H9 (cell line): Measurements from ENCODE around the gene RSPO3. TPM values are rescaled to one million over a fixed set of nuclear protein-coding genes. Genes with fewer than 3 reads are reported as not detected.

Experiments
- DNase-seq: peaks from one replicate; pipeline ENCODE4 v3.0.0-alpha.2; 2017
- H2AFZ ChIP-seq: one replicate; pipeline ENCODE4 v1.6.1; 2013; ENCODE audit warnings: mild to moderate bottlenecking, low read length, control low read depth, moderate library complexity
- H2AK5ac ChIP-seq: 2 replicates; pipeline ENCODE4 v1.6.1; 2013; ENCODE audit warnings: low read length, control low read depth, mixed read lengths; ENCODE audit not compliant: insufficient read length
- H2BK120ac ChIP-seq: one replicate; pipeline ENCODE4 v1.6.1; 2013; ENCODE audit warnings: low read depth, mild to moderate bottlenecking, low read length, control low read depth, inconsistent platforms; ENCODE audit not compliant: poor library complexity, severe bottlenecking
- H2BK12ac ChIP-seq: 2 replicates; pipeline ENCODE4 v1.6.1; 2013; ENCODE audit warnings: low read length, control low read depth, mixed read lengths, low read depth; ENCODE audit not compliant: insufficient read length
- H2BK15ac ChIP-seq: 2 replicates; pipeline ENCODE4 v1.6.1; 2013; ENCODE audit warnings: low read depth, low read length, control low read depth
- H2BK20ac ChIP-seq: one replicate; pipeline ENCODE4 v1.6.1; 2013; ENCODE audit warnings: low read depth, mild to moderate bottlenecking, low read length, control low read depth, inconsistent platforms; ENCODE audit not compliant: poor library complexity, severe bottlenecking
- H2BK5ac ChIP-seq: 2 replicates; pipeline ENCODE4 v1.6.1; 2013; ENCODE audit warnings: low read length, control low read depth, mixed read lengths; ENCODE audit not compliant: insufficient read length
- H3K14ac ChIP-seq: 2 replicates; pipeline ENCODE4 v1.6.1; 2013; ENCODE audit warnings: low read length, control low read depth; ENCODE audit not compliant: insufficient read depth
- H3K18ac ChIP-seq: 2 replicates; pipeline ENCODE4 v1.6.1; 2013; ENCODE audit warnings: low read depth, mild to moderate bottlenecking, mixed read lengths, low read length, control low read depth; ENCODE audit not compliant: insufficient read length
- H3K23ac ChIP-seq: 2 replicates; pipeline ENCODE4 v1.6.1; 2013; ENCODE audit warnings: low read length, control low read depth, mixed read lengths, low read depth; ENCODE audit not compliant: insufficient read length
- H3K23me2 ChIP-seq: 2 replicates; pipeline ENCODE4 v1.6.1; 2013; ENCODE audit warnings: low read depth, mild to moderate bottlenecking, mixed read lengths, low read length, control low read depth; ENCODE audit not compliant: insufficient read length, poor library complexity, severe bottlenecking
- H3K27ac ChIP-seq: 2 replicates; pipeline ENCODE4 v1.5.1; 2013; ENCODE audit warnings: low read length, control low read depth, mixed read lengths, low read depth; ENCODE audit not compliant: insufficient read length
- H3K27me3 ChIP-seq: 2 replicates; pipeline ENCODE4 v1.6.1; 2013; ENCODE audit warnings: low read length, control low read depth, inconsistent platforms; ENCODE audit not compliant: insufficient read depth
- H3K4ac ChIP-seq: 2 replicates; pipeline ENCODE4 v1.6.1; 2013; ENCODE audit warnings: low read depth, mild to moderate bottlenecking, control low read depth, inconsistent platforms, low read length, moderate library complexity
- H3K4me1 ChIP-seq: 2 replicates; pipeline ENCODE4 v1.6.1; 2013; ENCODE audit warnings: low read length, control low read depth, inconsistent platforms; ENCODE audit not compliant: insufficient read depth
- H3K4me2 ChIP-seq: 2 replicates; pipeline ENCODE4 v1.6.1; 2013; ENCODE audit warnings: low read length, control low read depth, mixed read lengths; ENCODE audit not compliant: insufficient read length, insufficient read depth
- H3K56ac ChIP-seq: 2 replicates; pipeline ENCODE4 v1.6.1; 2013; ENCODE audit warnings: low read depth, mild to moderate bottlenecking, mixed read lengths, low read length, control low read depth; ENCODE audit not compliant: insufficient read length
- H3K79me1 ChIP-seq: 2 replicates; pipeline ENCODE4 v1.6.1; 2013; ENCODE audit warnings: low read depth, mild to moderate bottlenecking, moderate library complexity, low read length, control low read depth, inconsistent platforms; ENCODE audit not compliant: insufficient read depth, poor library complexity, severe bottlenecking
- H3K79me2 ChIP-seq: 2 replicates; pipeline ENCODE4 v1.6.1; 2013; ENCODE audit warnings: low read length, control low read depth, inconsistent platforms; ENCODE audit not compliant: insufficient read depth
- H3K9ac ChIP-seq: 2 replicates; pipeline ENCODE4 v1.6.1; 2013; ENCODE audit warnings: low read length, control low read depth, mixed read lengths; ENCODE audit not compliant: insufficient read length; ENCODE audit errors: extremely low read depth
- H3K9me3 ChIP-seq: one replicate; pipeline ENCODE4 v1.6.1; 2013; ENCODE audit warnings: low read depth, low read length, inconsistent platforms; ENCODE audit not compliant: control insufficient read depth
- H3T11ph ChIP-seq: one replicate; pipeline ENCODE4 v1.6.1; 2013; ENCODE audit warnings: mild to moderate bottlenecking, low read length, control low read depth, inconsistent platforms
- H4K20me1 ChIP-seq: one replicate; pipeline ENCODE4 v1.6.1; 2013; ENCODE audit not compliant: control insufficient read depth, insufficient read length, insufficient read depth
- H4K5ac ChIP-seq: 2 replicates; pipeline ENCODE4 v1.6.1; 2013; ENCODE audit warnings: low read depth, mild to moderate bottlenecking, mixed read lengths, low read length, control low read depth; ENCODE audit not compliant: insufficient read length
- H4K8ac ChIP-seq: replicated peaks from 2 replicates; pipeline ENCODE4 v1.6.1; 2013; ENCODE audit warnings: low read length, control low read depth, mixed read lengths, low read depth; ENCODE audit not compliant: insufficient read length
- H4K91ac ChIP-seq: 2 replicates; pipeline ENCODE4 v1.6.1; 2013; ENCODE audit warnings: low read depth, mild to moderate bottlenecking, moderate library complexity, mixed read lengths, low read length, control low read depth; ENCODE audit not compliant: insufficient read length
- H3K27ac Mint-ChIP-seq, 3 experiments: 2 replicates in 2 of 3; 3 replicates in 1 of 3; pipeline ENCODE4 v1.8.0; 2020 to 2021; ENCODE audit warnings: mixed read lengths in 3 of 3, mild to moderate bottlenecking in 1 of 3, moderate library complexity in 1 of 3
- H3K27me3 Mint-ChIP-seq: 2 replicates; pipeline ENCODE4 v1.8.0; 2021; ENCODE audit warnings: low read depth, mild to moderate bottlenecking, moderate library complexity, mixed read lengths
- H3K36me3 Mint-ChIP-seq, 3 experiments: 2 replicates in 2 of 3; 3 replicates in 1 of 3; pipeline ENCODE4 v1.8.0; 2020 to 2021; ENCODE audit warnings: low read depth in 3 of 3, mixed read lengths in 3 of 3; ENCODE audit not compliant: insufficient read depth in 1 of 3
- H3K4me1 Mint-ChIP-seq, 2 experiments: 2 replicates each; pipeline ENCODE4 v1.8.0; 2020; ENCODE audit warnings: mixed read lengths in 2 of 2
- H3K4me3 Mint-ChIP-seq, 2 experiments: 2 replicates in 1 of 2; 3 replicates in 1 of 2; pipeline ENCODE4 v1.8.0; 2020 to 2021; ENCODE audit warnings: mild to moderate bottlenecking in 2 of 2, mixed read lengths in 2 of 2, moderate library complexity in 1 of 2
- H3K9me3 Mint-ChIP-seq, 2 experiments: 2 replicates in 1 of 2; 3 replicates in 1 of 2; pipeline ENCODE4 v1.8.0; 2020; ENCODE audit warnings: mild to moderate bottlenecking in 2 of 2, mixed read lengths in 2 of 2, moderate library complexity in 1 of 2
- WGBS: extraction: QIAGEN DNeasy Blood & Tissue Kit; methylation state at CpG from one replicate; pipeline ENCODE4 v1.1.7; 2013; ENCODE audit warnings: missing lambda C conversion rate, low lambda C conversion rate, mixed read lengths; ENCODE audit not compliant: insufficient read length; ENCODE audit errors: extremely low coverage; 5-methylcytosine and 5-hydroxymethylcytosine counted together
- total RNA-seq: library from RNA; stranded (reverse); gene quantifications from 2 replicates; pipeline ENCODE4 v1.2.1, GENCODE V29; 2021
- TF ChIP-seq, protein P1 (sequence below): fragments of 200-600 bp; sonication (generic); conservative IDR thresholded peaks from 3 replicates; pipeline ENCODE4 v1.8.0; 2021; ENCODE audit warnings: antibody characterized with exemption, mild to moderate bottlenecking

RSPO3 gene
- total RNA-seq, 1 experiment from 2014 or later, result not detected

DNA sequence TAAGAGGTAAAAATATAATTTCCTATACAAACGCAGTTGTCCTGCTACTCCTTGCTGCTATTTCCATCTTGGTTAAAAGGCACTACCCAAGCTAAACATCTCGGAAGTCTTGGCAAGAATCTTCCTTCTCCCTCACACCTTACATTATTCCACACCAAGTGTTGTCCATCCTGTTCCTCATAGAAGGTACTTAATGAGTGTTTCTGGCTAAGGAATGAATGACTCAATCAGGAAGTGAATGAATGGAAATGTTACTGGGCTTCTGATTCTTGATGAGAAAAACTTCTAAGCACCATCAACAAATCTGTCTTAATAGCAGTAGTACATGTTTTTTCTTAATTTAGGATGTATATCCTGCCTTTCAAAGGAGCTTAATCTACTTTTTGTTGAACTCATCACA lies 40.6 kb upstream of the RSPO3 start:
- H3K9me3 Mint-ChIP-seq, result no peaks in the 10 kb centered on the region
- Histone ChIP-seq H2BK120ac (no peak overlapping the region), H3K79me1 (no peaks in the 10 kb centered on the region), H3K18ac (no peak overlapping the region), H3K27ac (no peak overlapping the region), H3K56ac (no peak overlapping the region), H2BK15ac (no peak overlapping the region), H3K4ac (no peak overlapping the region), H2BK12ac (no peak overlapping the region), H3K27me3 (no peaks in the 10 kb centered on the region), H3K9me3 (no peaks in the 10 kb centered on the region), H2BK20ac (no peak overlapping the region), H4K20me1 (no peaks in the 10 kb centered on the region), H3K14ac (no peak overlapping the region), H4K91ac (no peak overlapping the region), H2AFZ (no peak overlapping the region), H3K4me1 (peaks cover 2% of the 10 kb centered on the region; the same call in 1 of the 2 replicates), H4K8ac (no peak overlapping the region), H3K23ac (no peak overlapping the region), H2BK5ac (no peak overlapping the region), H3K9ac (no peak overlapping the region), H3K23me2 (no peaks in the 10 kb centered on the region), H2AK5ac (no peak overlapping the region), H3K4me2 (no peak overlapping the region), H3K79me2 (no peaks in the 10 kb centered on the region), H4K5ac (no peak overlapping the region), H3T11ph (no peak overlapping the region)
- TF ChIP-seq, protein P1, sequence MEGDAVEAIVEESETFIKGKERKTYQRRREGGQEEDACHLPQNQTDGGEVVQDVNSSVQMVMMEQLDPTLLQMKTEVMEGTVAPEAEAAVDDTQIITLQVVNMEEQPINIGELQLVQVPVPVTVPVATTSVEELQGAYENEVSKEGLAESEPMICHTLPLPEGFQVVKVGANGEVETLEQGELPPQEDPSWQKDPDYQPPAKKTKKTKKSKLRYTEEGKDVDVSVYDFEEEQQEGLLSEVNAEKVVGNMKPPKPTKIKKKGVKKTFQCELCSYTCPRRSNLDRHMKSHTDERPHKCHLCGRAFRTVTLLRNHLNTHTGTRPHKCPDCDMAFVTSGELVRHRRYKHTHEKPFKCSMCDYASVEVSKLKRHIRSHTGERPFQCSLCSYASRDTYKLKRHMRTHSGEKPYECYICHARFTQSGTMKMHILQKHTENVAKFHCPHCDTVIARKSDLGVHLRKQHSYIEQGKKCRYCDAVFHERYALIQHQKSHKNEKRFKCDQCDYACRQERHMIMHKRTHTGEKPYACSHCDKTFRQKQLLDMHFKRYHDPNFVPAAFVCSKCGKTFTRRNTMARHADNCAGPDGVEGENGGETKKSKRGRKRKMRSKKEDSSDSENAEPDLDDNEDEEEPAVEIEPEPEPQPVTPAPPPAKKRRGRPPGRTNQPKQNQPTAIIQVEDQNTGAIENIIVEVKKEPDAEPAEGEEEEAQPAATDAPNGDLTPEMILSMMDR, result no peak
- no peak overlapping the region for H3K27ac Mint-ChIP-seq
- H3K36me3 Mint-ChIP-seq, result no peaks in the 10 kb centered on the region
- H3K27me3 Mint-ChIP-seq, result 0 out of 2 replicates have a peak, but pooled peaks cover 1% of the 10 kb centered on the region
- H3K4me3 Mint-ChIP-seq, result no peak overlapping the region
- H3K4me1 Mint-ChIP-seq, result peaks cover 2 to 11% of the 10 kb centered on the region in 2 experiments; a peak in 3 of 4 replicates
- WGBS, result no CpG with 5 or more reads among the region's 2 CpGs
- no peak for DNase-seq
